Measurements from ENCODE around the gene SLC51A.

Gene SLC51A

DNA sequence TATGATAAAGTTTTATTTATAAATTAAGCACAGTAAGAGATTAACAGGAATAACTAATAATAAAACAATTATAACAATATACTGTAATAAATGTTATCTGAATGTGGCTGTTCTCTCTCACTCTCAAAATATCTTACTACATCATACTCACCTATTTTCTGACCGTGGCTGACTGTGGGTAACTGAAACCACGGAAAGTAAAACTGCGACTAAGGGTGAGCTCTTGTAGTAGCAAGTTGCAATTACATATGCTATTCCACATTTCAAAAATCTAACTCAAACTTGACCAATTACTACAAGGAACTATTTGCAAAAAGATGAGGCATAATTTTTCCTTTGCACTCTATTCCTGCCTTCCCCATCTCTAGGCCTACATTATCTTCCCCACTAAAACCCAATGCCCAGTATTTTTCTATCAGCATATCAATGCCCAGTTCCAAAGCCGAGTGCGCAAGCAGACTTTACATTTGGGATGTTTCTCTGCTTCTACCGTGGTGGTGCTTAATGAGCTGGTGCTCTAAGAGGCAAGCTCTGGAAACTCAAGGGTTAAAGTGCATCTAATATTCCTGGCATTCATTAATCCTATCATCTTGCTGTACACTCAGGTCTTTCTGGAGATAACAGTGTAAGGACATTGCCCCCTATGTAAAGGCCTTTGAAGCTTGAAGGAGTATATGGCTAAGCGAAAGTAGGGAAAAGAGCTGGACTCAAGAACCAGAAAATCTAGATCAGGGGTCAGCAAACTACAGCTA lies 64.5 kb downstream of the SLC51A start:
- DNase-seq (ENCODE audit: low read depth, low spot score), result no peak
- no peak overlapping the region for H3K4me3 ChIP-seq (ENCODE audit: low read depth, low read length)
- CTCF ChIA-PET, result interaction anchor here (0.9 to 2.0 kb wide), 3 partner anchors 25 to 259 kb away, joined by 3 to 12 read pairs (median 8); no protein-coding TSS in a partner anchor
- POLR2A ChIA-PET, result no interaction called here
- no peak for TF ChIP-seq CTCF (IDR thresholded peaks at IDR 0.05; ENCODE audit: insufficient read depth, low read length, missing control alignments)

- ChIA-PET POLR2A (no interaction called here), CTCF (interaction anchor here (1.1 to 2.0 kb wide), 4 partner anchors 12 to 240 kb away, joined by 3 to 12 read pairs (median 6); no protein-coding TSS in a partner anchor)
- H3K4me3 ChIP-seq (ENCODE audit: low read depth, low read length), result no peak overlapping the region
- DNase-seq (ENCODE audit: low read depth, low spot score), result no peak
- no peak for TF ChIP-seq CTCF (IDR thresholded peaks at IDR 0.05; ENCODE audit: insufficient read depth, low read length, missing control alignments)
These were observed 65.6 kb downstream of the SLC51A start for GRCh38 chr3:196281962-196282361.

All from AG04449 (cell line).